HEK293 (cell line): ENCODE results near the gene PIAS2.

ENCODE experiments used
- CTCF ChIP-seq: fragments of 450-650 bp; formaldehyde crosslinking; IDR thresholded peaks from 2 replicates; pipeline ENCODE4 v1.5.1; 2016; ENCODE audit warnings: missing biosample characterization, missing genetic modification characterization
- GLI2 ChIP-seq: fragments of 450-650 bp; formaldehyde crosslinking; IDR thresholded peaks from 2 replicates; pipeline ENCODE4; 2017; ENCODE audit warnings: missing biosample characterization, missing genetic modification characterization, low read depth, borderline replicate concordance
- MEIS1 ChIP-seq: sonication (generic); formaldehyde crosslinking; IDR thresholded peaks from 2 replicates; pipeline ENCODE4 v1.8.1; 2022; ENCODE audit warnings: missing genetic modification reagents, mild to moderate bottlenecking, borderline replicate concordance
- ZBTB1 ChIP-seq: fragments of 450-650 bp; formaldehyde crosslinking; IDR thresholded peaks from 2 replicates; pipeline ENCODE4 v1.5.1; 2016; ENCODE audit warnings: missing biosample characterization, missing genetic modification characterization
- ZFP69B ChIP-seq: fragments of 450-650 bp; formaldehyde crosslinking; IDR thresholded peaks from 2 replicates; pipeline ENCODE4 v1.5.1; 2016; ENCODE audit warnings: missing biosample characterization, missing genetic modification characterization
- ZNF157 ChIP-seq: fragments of 450-650 bp; formaldehyde crosslinking; IDR thresholded peaks from 2 replicates; pipeline ENCODE4 v1.5.1; 2016; ENCODE audit warnings: missing biosample characterization, missing genetic modification characterization
- ZNF169 ChIP-seq: fragments of 450-650 bp; formaldehyde crosslinking; IDR thresholded peaks from 2 replicates; pipeline ENCODE4 v1.5.1; 2016; ENCODE audit warnings: missing biosample characterization, missing genetic modification characterization
- ZNF24 ChIP-seq: fragments of 450-650 bp; formaldehyde crosslinking; IDR thresholded peaks from 2 replicates; pipeline ENCODE4 v1.5.1; 2016; ENCODE audit warnings: missing biosample characterization, missing genetic modification characterization
- ZNF274 ChIP-seq, 2 experiments: fragments of 200-500 bp in 1 of 2; fragments of 450-650 bp in 1 of 2; sonication (Bioruptor generic) in 1 of 2; formaldehyde crosslinking in 1 of 2; IDR thresholded peaks; 2 replicates each; pipeline versions ENCODE4 v1.5.1 to v1.6.1; 2014 to 2016; ENCODE audit warnings: borderline replicate concordance in 1 of 2, inconsistent platforms in 1 of 2, low read length in 1 of 2, missing biosample characterization in 1 of 2, missing genetic modification characterization in 1 of 2
- ZNF558 ChIP-seq: fragments of 450-650 bp; formaldehyde crosslinking; IDR thresholded peaks from 2 replicates; pipeline ENCODE4 v1.5.1; 2016; ENCODE audit warnings: missing biosample characterization, missing genetic modification characterization

GRCh38 chr18:46754661-46755292 lies 162.5 kb downstream of the PIAS2 start:
- TF ChIP-seq ZNF169 (tag by site-specific recombination) (no peak), ZNF558 (tag by site-specific recombination) (no peak), ZNF274 (IDR thresholded peaks at IDR 0.05; ENCODE audit: low read length) (no peak), ZNF274 (tag by site-specific recombination; IDR thresholded peaks at IDR 0.05; ENCODE audit: borderline replicate concordance) (no peak), CTCF (tag by site-specific recombination) (no peak), ZFP69B (no peak), ZNF157 (no peak), ZNF24 (tag by site-specific recombination) (no peak), MEIS1 (CRISPR knock-in tag) (no peak), ZBTB1 (no peak), GLI2 (tag by site-specific recombination) (no peak)
